Ishikawa (cell line): ENCODE measurements around the gene ACTR3C.

Source experiments
- CEBPB ChIP-seq: IDR thresholded peaks from 2 replicates; pipeline ENCODE4 v1.6.1; 2012
- CREB1 ChIP-seq: IDR thresholded peaks from 2 replicates; pipeline ENCODE4 v1.6.1; 2012; ENCODE audit warnings: low read depth
- EGR1 ChIP-seq: IDR thresholded peaks from 2 replicates; pipeline ENCODE4 v1.6.1; 2012
- EP300 ChIP-seq: IDR thresholded peaks from 2 replicates; pipeline ENCODE4 v1.6.1; 2012; ENCODE audit warnings: borderline replicate concordance
- FOXM1 ChIP-seq: IDR thresholded peaks from 2 replicates; pipeline ENCODE4 v1.6.1; 2012; ENCODE audit warnings: low read depth, borderline replicate concordance
- NFIC ChIP-seq: IDR thresholded peaks from 2 replicates; pipeline ENCODE4 v1.6.1; 2012
- RAD21 ChIP-seq: IDR thresholded peaks from 2 replicates; pipeline ENCODE4 v1.6.1; 2012; ENCODE audit warnings: low read depth
- TAF1 ChIP-seq: IDR thresholded peaks from 2 replicates; pipeline ENCODE4 v1.6.1; 2012; ENCODE audit warnings: low read depth, mild to moderate bottlenecking
- TCF12 ChIP-seq: IDR thresholded peaks from 2 replicates; pipeline ENCODE4 v1.6.1; 2012; ENCODE audit warnings: low read depth
- TEAD4 ChIP-seq: IDR thresholded peaks from 2 replicates; pipeline ENCODE4 v1.6.1; 2012
- YY1 ChIP-seq: IDR thresholded peaks from 2 replicates; pipeline ENCODE4 v1.6.1; 2012; ENCODE audit warnings: low read depth
- ZBTB7A ChIP-seq: IDR thresholded peaks from 2 replicates; pipeline ENCODE4 v1.6.1; 2012; ENCODE audit warnings: low read depth
- TF ChIP-seq, protein P1 (sequence below): IDR thresholded peaks from 2 replicates; pipeline ENCODE4 v1.6.1; 2012
- TF ChIP-seq, protein P2 (sequence below): IDR thresholded peaks from 2 replicates; pipeline ENCODE4 v1.6.1; 2012; ENCODE audit warnings: low read depth, mild to moderate bottlenecking
- TF ChIP-seq, protein P3 (sequence below): IDR thresholded peaks from 2 replicates; pipeline ENCODE4 v1.6.1; 2012

ACTR3C gene

DNA sequence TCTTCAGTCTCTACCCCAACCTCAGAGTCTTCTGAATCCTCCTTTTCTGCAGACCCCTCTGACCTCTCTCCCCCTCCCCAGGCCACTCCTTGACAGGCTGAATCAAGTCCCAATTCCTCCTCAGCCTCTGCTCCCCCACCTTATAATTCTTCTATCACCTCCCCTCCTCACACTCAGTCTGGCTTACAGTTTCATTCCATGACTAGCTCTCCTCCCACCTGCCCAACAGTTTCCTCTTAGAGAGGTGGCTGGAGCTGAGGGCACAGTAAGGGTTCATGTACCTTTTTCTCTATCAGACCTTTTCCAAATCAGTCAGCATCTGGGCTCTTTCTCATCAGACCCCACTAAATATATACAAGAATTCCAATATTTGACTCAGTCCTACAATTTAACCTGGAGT lies 14.8 kb downstream of the ACTR3C start:
- TF ChIP-seq, protein P1, sequence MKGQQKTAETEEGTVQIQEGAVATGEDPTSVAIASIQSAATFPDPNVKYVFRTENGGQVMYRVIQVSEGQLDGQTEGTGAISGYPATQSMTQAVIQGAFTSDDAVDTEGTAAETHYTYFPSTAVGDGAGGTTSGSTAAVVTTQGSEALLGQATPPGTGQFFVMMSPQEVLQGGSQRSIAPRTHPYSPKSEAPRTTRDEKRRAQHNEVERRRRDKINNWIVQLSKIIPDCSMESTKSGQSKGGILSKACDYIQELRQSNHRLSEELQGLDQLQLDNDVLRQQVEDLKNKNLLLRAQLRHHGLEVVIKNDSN: no peak
- no peak for TF ChIP-seq CREB1
- TF ChIP-seq, protein P2, sequence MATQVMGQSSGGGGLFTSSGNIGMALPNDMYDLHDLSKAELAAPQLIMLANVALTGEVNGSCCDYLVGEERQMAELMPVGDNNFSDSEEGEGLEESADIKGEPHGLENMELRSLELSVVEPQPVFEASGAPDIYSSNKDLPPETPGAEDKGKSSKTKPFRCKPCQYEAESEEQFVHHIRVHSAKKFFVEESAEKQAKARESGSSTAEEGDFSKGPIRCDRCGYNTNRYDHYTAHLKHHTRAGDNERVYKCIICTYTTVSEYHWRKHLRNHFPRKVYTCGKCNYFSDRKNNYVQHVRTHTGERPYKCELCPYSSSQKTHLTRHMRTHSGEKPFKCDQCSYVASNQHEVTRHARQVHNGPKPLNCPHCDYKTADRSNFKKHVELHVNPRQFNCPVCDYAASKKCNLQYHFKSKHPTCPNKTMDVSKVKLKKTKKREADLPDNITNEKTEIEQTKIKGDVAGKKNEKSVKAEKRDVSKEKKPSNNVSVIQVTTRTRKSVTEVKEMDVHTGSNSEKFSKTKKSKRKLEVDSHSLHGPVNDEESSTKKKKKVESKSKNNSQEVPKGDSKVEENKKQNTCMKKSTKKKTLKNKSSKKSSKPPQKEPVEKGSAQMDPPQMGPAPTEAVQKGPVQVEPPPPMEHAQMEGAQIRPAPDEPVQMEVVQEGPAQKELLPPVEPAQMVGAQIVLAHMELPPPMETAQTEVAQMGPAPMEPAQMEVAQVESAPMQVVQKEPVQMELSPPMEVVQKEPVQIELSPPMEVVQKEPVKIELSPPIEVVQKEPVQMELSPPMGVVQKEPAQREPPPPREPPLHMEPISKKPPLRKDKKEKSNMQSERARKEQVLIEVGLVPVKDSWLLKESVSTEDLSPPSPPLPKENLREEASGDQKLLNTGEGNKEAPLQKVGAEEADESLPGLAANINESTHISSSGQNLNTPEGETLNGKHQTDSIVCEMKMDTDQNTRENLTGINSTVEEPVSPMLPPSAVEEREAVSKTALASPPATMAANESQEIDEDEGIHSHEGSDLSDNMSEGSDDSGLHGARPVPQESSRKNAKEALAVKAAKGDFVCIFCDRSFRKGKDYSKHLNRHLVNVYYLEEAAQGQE: no peak
- TF ChIP-seq NFIC: no peak
- TF ChIP-seq YY1: no peak
- TF ChIP-seq EGR1: no peak
- TF ChIP-seq FOXM1: no peak
- TF ChIP-seq ZBTB7A: no peak
- TF ChIP-seq, protein P3, sequence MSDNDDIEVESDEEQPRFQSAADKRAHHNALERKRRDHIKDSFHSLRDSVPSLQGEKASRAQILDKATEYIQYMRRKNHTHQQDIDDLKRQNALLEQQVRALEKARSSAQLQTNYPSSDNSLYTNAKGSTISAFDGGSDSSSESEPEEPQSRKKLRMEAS: no peak
- TF ChIP-seq TCF12: no peak
- no peak for TF ChIP-seq EP300
- TF ChIP-seq TEAD4: no peak
- no peak for TF ChIP-seq TAF1
- TF ChIP-seq CEBPB: no peak
- no peak for TF ChIP-seq RAD21

DNA sequence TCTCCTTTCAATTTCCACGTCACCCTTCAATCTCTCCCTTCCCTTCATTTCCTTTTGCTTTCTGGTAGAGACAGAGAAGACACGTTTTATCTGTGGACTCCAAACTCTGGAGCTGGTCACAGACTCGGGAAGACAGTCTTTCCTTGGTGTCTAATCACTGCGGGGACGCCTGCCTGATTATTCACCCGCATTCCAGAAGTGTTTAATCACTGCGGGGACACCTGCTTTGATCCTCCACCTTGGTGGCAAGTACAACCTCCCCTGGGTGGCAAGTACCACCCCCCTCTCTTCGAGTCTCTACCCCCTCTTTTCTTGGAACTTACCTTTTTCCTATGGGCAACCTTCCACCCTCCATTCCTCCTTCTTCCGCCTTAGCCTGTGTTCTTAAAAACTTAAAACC lies 15.4 kb downstream of the ACTR3C start:
- TF ChIP-seq CREB1 (no peak), FOXM1 (no peak), NFIC (no peak), EGR1 (no peak), YY1 (no peak), RAD21 (no peak), EP300 (no peak), TAF1 (no peak), CEBPB (no peak), ZBTB7A (no peak), TCF12 (no peak), TEAD4 (no peak)
- TF ChIP-seq, protein P1: no peak
- TF ChIP-seq, protein P2: no peak
- TF ChIP-seq, protein P3: no peak

DNA sequence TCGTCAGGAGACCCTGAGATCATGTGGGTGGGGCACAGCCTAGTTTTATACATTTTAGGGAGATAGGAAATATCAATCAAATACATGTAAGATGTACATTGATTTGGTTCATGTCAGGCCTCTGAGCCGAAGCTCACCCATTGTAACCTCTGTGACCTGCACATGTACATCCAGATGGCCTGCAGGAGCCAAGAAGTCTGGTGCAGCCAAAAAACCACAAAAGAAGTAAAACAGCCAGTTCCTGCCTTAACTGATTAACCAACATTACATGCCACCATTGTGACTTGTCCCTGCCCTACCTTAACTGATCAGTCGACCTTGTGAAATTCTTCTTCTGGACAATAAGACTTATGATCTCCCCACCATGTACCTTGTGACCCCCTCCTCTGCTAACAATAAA lies 16.2 kb downstream of the ACTR3C start:
- TF ChIP-seq, protein P1: no peak
- TF ChIP-seq, protein P2: no peak
- TF ChIP-seq TEAD4 (no peak), EGR1 (no peak), TCF12 (no peak), YY1 (no peak), EP300 (no peak)
- TF ChIP-seq, protein P3: no peak
